HG03469 (cell line): ENCODE data around the gene CAMKMT.

Experiments
- ATAC-seq: cut with Tn5 transposase; IDR thresholded peaks from one replicate; pipeline ENCODE4 v1.9.1; 2021; ENCODE audit warnings: mild to moderate bottlenecking, moderate library complexity, moderate number of reproducible peaks; ENCODE audit not compliant: unreplicated experiment

Gene CAMKMT

GRCh38 chr2:44548221-44549098 is 186.7 kb downstream of the CAMKMT start:
- no peak for ATAC-seq

GRCh38 chr2:44549099-44549471 is 187.3 kb downstream of the CAMKMT start:
- ATAC-seq: no peak

DNA sequence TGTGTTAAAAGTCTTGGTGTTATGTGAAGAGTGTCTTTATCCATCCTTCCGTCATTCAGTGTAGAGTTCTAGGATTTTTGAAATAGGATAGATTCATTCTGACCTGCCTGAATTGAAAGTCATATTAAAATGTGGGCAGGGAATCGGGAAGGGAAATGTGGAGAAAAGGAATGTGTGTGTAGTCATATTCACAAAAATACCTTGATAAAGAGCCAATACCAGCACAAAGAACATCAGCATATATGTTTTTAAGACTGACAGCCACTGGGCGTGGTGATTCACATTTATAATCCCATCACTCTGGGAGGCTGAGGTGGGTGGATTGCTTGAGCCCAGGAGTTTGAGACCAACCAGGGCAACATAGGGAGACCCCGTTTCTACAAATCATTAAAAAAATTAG is 188.1 kb downstream of the CAMKMT start:
- no peak for ATAC-seq

DNA sequence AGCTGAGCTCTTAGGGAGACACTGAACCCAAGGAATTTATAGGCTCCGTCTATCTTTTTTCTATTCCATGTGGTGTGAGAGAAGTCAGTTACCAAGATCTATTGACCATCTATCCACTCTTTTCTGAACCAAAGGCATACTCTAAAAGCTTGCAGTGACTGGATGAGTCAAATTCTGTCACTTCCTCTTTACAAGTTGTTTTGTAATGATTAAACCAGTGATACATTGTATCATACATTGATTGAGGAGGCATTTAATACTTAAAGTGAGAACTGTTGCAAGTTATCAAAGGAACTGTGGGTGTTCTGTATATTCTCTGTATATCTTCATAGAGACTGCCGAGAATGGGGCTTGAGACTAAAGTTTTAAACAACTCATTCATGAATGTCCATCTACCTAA is 188.8 kb downstream of the CAMKMT start:
- ATAC-seq: no peak

GRCh38 chr2:44551497-44551896 is 189.8 kb downstream of the CAMKMT start:
- ATAC-seq: no peak

DNA sequence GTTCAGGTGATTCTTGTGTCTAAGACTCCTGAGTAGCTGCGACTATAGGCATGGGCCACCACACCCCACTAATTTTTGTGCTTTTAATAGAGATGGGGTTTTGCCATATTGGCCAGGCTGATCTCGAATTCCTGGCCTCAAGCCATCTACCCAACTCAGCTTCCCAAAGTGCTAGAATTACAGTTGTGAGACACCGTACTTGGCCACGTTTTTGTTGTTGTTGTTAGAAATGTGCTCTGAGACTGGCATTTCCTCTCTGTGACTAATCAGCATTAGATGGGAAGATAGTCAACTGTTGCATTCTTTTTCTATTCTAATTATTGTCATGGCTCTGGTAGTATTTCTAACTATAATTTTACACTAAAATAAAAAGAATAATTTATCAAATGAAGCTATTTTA is 191.7 kb downstream of the CAMKMT start:
- ATAC-seq: no peak

DNA sequence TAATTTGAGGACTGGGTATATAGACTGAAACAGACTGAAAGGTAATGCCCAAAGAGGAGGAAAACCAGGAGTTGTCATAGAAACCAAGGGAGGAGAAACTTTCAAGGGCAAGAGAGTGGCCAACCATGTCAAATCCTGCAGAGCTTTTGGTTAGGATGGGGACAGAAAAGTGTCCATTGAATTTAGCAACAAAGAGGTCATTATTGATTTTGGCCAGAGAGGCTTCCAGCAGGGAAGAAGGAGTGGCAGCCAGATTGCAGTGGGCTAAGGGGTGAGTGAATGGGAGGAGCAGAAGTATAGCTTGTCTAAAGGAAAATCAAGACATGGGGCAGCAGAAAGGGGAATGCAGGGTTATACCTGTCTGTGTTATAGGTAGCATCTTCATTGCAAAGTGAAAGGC is 194.0 kb downstream of the CAMKMT start:
- ATAC-seq: no peak

DNA sequence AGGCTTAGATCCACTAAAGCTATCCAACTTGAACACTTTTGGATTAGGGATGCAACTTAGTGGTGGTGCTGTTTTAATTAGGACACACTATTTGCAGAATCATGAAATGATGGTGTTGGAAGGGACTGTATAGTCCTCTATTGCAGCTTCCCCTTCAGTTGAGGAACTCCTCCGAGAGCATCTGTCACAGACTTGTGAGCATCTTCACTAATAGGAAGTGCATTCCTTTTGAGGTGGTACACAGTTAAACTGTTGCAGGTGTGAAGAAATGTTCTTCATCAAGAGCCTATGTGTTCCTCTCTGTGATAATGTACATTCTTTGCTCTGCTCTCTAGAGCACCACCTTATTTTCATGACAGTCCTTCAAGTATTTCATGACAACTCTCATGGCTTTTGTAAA is 197.4 kb downstream of the CAMKMT start:
- ATAC-seq: no peak

DNA sequence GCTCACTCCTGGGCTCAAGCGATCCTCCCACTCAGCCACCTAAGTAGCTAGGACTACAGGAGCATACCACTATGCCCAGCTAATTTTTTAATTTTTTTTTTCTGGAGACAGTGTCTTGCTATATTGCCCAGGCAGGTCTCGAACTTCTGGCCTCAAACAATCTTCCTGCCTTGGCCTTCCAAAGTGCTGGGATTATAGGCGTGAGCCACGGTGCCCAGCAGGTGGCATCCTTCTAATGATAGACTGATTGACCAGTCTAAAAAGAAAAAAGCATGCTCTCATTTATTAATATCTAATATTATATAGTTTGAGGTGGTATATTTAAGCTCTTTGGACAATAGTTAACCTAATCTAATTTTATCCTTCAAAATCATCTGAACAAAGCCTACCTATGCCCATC is 198.6 kb downstream of the CAMKMT start:
- ATAC-seq: no peak

GRCh38 chr2:44560941-44561340 is 199.2 kb downstream of the CAMKMT start:
- ATAC-seq: no peak

- ATAC-seq: no peak
Measured at GRCh38 chr2:44562737-44563136, 201.0 kb downstream of the CAMKMT start.

- no peak for ATAC-seq
Measured at GRCh38 chr2:44564752-44565151, 203.0 kb downstream of the CAMKMT start.

- ATAC-seq: no peak
Measured at GRCh38 chr2:44566059-44566458, 204.3 kb downstream of the CAMKMT start.

- no peak for ATAC-seq
Measured at GRCh38 chr2:44569491-44569890, 207.7 kb downstream of the CAMKMT start.

DNA sequence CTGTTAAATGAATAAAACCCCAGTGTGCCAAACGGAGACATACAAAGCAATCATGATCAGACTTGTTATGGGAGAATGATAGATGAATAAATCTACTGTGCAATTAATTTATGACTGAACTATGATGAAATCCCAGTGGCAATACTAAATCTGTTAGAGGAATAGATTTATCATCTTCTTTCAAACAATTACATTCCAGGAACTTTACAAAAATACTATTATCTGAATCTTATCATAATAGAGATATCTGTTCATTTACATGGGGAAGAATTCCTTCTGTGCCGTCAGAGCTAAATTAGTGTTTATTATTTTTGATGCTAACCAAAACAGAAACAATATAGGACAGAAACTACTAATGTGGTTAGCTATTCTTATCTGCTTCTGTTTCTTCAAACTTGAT is 208.5 kb downstream of the CAMKMT start:
- ATAC-seq: no peak

DNA sequence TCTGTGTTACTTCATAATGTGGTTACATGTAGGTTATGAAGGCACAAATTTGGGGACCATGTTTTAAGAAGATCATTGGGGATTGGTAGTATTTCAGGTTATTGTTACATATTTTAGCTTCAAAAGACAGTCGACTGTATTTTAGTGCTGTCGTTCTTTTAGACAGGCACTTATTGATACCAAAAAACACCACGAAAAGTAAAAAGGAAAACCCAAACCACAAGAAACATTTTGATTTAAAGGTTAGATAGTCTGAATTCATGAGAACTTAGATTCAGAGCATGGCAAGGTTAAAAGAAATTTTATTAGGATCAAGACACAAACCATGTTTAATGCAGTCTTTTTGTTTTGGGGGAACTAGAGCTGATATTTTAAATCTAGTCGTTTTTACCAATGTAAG is 209.0 kb downstream of the CAMKMT start:
- ATAC-seq: no peak

GRCh38 chr2:44572196-44572900 is 210.6 kb downstream of the CAMKMT start:
- ATAC-seq: no peak

- ATAC-seq: no peak
Measured at GRCh38 chr2:44573996-44574395, 212.2 kb downstream of the CAMKMT start.

DNA sequence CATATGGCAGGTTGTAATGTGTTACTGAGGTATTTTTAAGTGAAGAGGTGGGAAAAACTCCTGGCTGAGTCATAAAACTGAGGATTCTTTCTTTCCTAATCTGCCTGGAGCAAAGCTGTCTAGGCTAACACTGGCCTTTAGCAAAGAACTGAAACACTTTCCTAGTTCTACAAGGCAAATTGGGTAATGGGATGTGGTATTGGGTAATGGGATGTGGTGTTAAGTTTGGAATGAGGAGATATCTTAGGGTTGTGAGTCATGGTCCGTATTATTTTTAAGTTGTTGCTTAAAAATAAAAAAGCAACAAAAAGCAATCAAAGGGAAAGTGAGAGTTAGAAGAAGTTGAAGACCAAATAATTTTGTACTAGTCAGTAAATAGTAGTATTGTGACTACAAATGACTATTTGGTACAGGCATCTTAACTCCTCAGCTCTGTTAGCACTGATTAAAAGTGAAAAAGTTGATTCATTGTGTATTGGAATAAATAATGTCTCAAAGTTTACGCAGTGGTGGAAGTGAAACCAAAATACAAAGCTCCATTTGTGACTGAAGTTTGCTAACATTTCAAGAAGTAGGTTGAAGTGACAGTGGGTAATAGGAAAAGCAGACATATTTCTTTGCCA is 216.8 kb downstream of the CAMKMT start:
- peak; percentile 78 for ATAC-seq

DNA sequence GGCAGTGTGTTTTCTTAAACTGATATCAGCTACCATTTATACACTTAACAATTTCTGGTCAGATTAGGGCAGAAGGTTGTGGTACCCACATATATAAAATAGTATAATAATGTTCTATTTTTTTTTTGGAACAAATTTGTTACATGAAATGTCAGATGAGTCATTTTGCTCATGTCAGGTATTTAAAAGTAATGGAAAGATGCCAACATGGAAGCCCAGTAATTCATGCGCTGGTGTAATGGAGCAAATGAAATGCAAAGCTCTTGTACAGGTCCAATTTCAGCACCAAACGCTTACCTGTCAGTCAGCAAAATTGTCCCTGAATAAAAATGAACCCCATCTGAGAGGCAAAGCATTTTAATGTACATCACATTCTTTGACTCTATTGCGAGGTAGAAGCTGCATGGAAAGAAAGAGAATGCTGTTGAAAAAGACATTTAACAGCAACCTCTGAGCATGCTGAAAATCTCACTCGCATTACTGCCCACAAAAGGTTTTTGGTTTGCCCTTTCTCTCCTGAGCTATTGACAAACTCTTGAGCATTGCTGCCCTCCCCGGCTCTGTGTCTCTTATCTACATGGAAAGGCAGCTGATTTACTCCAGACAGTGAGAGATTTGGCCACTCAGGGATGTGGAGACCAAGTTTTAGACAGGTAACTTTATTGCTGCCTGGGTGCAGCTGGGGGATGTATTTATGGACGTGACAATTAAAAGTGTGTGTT is 217.5 kb downstream of the CAMKMT start:
- no peak for ATAC-seq

GRCh38 chr2:44579837-44580230 is 218.1 kb downstream of the CAMKMT start:
- no peak for ATAC-seq
